Renal cortex interstitium (tissue), 11 donors: Measurements from ENCODE around the gene SYNJ2BP. TPM values are rescaled to one million over a fixed set of nuclear protein-coding genes. Genes with fewer than 3 reads are reported as not detected.

ENCODE experiments used
- DNase-seq, 11 donors: peaks; one replicate each; pipeline ENCODE4 v3.0.0-alpha.2; 2013; ENCODE audit warnings: low read depth in 9 of 11, low spot score in 4 of 11; ENCODE audit errors: extremely low read depth in 1 of 11
- polyA plus RNA-seq, 3 donors: library from polyadenylated mRNA; unstranded; fragments of 120-200 nt; gene quantifications; one replicate each; pipeline ENCODE4 v1.2.1, GENCODE V29; 2013; ENCODE audit not compliant: insufficient read length in 3 of 3

SYNJ2BP gene
- polyA plus RNA-seq, 3 donors = 38.8 to 45.3 (median 45.3) TPM

GRCh38 chr14:70401643-70402042 lies 15.2 kb downstream of the SYNJ2BP start:
- no peak for DNase-seq

DNA sequence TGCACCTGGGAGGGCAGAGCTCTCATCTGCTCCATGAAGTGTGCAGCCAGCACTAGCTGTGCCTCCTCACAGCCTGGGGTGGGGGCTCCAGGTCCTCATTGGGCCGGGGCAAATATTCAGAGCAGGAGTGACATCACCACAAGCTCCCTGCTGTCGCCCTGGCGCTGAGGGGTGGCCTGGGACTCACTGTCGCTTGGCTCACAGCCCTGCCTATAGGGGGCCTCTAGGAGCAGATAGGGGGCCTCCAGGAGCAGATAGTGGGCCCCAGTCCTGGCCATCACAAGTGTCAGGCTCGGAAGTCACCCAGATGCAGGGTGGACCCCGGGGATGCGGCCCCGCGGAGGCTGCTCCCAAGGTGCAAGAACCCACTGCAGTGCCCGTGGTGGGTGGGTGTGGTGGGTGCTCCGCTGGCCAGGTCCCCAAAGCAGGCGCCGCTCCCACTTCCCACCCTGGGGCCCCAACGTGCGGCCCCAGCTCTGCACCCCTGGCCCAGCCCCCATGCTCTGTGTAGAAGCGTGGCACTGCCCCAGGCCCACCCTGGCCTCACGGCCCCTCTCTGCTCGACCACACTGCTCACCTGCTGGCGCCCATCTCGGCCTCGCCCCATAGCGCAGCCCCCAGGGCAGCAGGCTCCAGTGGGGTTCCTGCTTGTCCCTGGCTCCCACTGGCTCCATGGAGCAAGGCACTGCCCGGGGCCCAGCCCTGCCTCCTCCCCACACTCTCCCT lies 18.0 kb downstream of the SYNJ2BP start:
- DNase-seq = no peak

DNA sequence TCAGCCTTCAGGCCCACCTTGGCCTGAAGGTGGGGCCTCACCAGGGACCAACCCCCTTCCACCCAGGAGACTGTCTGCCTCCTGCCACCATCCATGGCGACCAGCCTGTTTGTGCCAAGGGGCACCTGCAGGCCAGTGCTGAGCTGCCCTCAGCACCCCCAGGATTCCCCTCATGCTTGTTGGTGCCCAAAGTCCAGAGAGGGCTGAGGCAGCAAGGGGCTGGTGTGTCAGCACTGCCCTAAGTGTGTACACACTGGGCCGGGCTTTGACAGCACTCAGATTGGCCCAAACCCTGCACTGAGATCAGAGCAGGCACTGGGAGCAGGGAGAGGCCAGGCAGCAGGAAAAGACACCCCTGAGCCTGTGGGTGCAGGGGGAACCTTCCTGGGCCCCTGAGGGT lies 18.6 kb downstream of the SYNJ2BP start:
- no peak for DNase-seq

GRCh38 chr14:70397746-70398145 lies 19.1 kb downstream of the SYNJ2BP start:
- DNase-seq = no peak

DNA sequence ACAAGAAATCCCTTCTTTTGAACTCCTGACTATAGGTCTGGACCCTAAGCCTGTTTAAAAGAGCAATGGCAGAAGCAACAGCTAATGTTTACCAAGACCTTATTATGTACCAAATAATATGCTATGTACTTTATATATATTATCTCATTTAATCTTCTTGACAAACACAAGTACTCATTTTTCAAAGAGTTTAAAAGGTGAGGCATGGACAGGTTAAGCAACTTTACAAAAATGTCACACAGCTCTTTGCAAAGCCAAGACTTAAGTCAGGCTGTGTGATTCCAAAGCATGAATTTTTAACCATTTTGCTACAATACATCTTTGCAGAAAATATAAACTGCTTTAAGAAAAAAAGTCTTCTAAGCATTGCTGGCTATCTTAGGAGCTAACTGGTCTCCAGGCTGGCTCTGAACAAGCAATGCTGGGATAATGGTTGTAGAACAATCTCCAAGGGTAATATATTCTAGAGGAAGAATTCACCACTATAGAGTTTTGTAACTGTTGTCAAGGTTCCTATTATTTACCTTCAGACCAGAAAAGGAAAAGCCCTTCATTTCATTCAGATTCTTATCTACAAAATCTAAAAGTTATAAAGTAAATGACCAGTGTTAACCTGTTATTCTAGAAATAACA lies 22.1 kb downstream of the SYNJ2BP start:
- no peak for DNase-seq

- no peak for DNase-seq
Observed at GRCh38 chr14:70392676-70393075, 24.2 kb downstream of the SYNJ2BP start.

- no peak for DNase-seq
Observed at GRCh38 chr14:70391493-70392391, 25.1 kb downstream of the SYNJ2BP start.

- DNase-seq = no peak
Observed at GRCh38 chr14:70382536-70382935, 34.4 kb downstream of the SYNJ2BP start.

DNA sequence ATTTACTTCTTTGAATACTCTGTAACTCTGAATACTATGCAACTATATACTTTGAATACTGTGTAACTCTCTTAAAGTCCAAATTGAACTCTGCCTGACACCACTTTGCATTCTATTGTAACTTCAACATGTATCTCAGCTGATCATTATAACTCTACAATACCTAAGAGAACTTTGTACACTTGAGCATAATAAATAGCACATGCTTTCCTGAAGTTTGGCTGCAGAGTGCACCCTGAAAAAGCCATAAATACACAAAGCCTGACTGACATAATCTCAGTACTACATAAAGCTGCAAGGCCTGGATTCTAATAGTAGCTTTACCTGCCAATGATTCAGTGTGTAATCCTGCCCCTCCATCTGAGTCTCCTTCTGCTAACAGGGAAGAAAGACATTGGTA lies 36.1 kb downstream of the SYNJ2BP start:
- DNase-seq = no peak

- DNase-seq = no peak
Observed at GRCh38 chr14:70378696-70379095, 38.2 kb downstream of the SYNJ2BP start.

Other genes starting within 250 kb of the SYNJ2BP start
- gene SLC8A3, start 228.1 kb downstream of the SYNJ2BP start, polyA plus RNA-seq = under 1 TPM; 0.39 to 0.53 (median 0.48) TPM
- gene COX16, start 57.4 kb downstream of the SYNJ2BP start, polyA plus RNA-seq = 10 to 100 TPM; 74.1 to 92.4 (median 80.5) TPM
- gene ADAM21, start 35.1 kb upstream of the SYNJ2BP start, polyA plus RNA-seq = under 1 TPM; 0.34 to 0.65 (median 0.45) TPM
- under 1 TPM; 0.07 to 0.18 (median 0.11) TPM for gene ADAM20, start 117.9 kb upstream of the SYNJ2BP start, polyA plus RNA-seq
- 10 to 100 TPM; 38.2 to 40.4 (median 38.9) TPM for gene MED6, start 183.6 kb upstream of the SYNJ2BP start, polyA plus RNA-seq
- 1 to 10 TPM; 3.8 to 4.3 (median 3.9) TPM for gene TTC9, start 224.8 kb upstream of the SYNJ2BP start, polyA plus RNA-seq